ENCODE data around the gene FOXP2.
"Not testable (repeated sequence)": the region's sequence is repeated elsewhere in the genome, so short reads cannot be mapped to it uniquely, and the experiment has no call there.

FOXP2 gene

DNA sequence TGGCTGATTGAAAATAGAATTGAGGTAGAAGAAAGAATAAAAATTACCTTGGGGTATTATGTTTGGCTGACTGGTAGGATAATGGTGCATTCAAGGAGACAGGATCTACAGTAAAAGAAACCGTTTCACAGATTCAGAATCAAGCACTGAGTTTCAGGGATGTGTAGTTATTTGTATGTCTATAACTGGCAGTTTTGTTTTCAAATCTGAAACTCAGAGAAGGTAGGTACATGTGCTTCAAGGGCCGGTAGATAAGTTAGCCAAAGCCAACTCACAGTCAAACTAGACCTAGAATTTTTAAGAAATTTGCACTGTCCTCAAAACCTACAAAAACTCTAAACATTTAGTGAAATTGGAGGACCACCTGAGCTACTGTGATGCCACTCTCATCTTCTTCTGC is 191.5 kb downstream of the FOXP2 start:
- no peak for DNase-seq

DNA sequence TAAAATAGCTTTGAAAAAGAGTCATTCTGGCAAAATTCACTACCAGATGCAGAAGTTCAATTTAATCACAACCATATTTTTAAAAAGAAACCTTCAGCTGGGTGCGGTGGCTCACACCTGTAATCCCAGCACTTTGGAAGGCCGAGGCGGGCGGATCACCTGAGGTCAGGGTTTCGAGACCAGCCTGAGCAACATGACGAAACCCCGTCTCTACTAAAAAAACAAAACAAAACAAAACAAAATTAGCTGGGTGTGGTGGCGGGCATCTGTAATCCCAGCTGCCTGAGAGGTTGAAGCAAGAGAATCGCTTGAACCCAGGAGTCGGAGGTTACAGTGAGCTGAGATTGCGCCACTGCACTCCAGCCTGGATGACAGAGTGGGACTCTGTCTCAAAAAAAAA is 194.2 kb downstream of the FOXP2 start:
- DNase-seq = not testable (repeated sequence)

DNA sequence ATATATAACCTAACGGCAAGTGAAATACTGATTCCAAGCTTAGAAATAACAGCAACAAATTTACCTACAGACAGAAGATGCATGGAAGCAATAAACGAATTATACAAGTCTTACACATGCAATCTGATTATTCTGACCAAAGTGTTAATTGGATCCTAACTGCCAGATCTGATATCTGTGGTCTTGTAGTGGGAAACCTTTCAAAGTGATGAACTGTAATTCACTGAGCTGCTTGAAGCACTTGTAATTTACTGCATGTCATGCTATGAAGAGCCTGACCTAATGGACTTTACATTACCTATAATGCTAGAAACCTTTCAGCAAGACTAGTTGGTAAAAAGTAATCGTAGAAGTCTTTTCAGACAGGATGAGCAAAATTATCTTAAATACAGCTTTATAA is 205.6 kb downstream of the FOXP2 start:
- no peak for DNase-seq

DNA sequence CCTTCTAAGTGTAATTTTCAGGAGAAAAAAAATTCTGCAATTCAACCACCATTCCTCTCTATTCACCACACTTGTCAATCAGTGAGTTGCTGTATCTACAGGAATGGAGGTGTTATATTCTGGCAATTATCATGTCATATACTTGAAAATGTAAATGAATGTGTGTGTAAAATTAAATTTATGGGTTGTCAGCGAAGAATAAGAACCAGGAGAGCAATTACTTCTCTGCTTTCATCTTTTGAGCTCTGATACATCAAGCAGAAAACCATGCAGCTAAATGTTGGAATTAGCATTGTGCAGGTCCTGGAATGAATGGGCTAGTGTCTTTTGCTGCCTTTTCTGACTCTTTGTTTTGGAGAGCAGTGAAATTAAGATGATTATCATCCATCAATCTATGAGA is 207.6 kb downstream of the FOXP2 start:
- no peak for DNase-seq

DNA sequence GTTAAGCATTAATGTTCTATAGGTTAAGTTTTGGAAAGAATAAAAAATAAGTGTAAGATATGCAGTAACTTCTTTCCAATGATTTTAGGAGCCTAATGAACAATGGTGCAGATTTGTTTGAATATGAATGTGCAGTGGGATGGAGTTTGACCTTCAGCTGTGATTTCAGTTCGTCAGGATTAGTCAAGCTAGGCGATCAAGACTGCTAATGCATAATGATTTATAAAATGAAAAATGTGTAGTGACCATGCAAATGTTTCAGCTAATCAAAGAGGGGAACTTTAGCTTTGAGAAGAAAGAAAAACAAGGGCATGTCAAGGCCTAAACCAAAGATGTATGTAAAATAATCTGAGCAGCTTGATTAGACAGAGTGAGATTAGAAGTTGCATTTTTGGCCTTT is 208.5 kb downstream of the FOXP2 start:
- no peak for DNase-seq

DNA sequence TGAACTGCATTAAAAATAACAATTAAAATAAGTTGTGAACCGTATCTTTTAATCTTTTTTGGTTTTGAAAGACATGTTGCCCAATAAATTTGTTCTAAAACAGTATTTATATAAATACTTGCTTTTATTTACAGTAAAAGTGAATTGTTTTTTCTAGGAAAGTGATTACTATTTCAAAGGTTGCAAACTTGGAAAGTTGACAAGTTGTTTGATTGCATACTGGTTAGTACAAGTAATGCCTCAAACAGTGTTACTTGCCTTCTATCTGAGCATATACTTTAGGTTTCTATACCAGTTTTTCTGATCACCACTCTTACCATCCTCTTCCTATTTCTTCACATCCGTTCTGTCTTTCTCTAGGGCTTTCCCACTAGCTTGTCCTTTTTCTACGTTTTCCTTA is 212.6 kb downstream of the FOXP2 start:
- DNase-seq = no peak

DNA sequence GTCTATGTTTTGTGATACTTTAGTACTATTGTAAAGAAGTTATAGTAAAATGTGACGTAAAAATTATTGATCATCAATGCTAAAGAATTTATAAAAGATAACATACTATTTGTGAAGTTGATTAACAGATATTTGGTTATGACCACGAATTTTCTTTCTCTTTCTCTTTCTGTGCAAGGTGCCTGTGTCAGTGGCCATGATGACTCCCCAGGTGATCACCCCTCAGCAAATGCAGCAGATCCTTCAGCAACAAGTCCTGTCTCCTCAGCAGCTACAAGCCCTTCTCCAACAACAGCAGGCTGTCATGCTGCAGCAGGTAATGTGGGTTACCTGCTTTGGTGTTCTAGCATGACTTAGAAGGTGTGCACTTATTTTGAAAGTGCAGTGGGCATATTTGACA is 213.7 kb downstream of the FOXP2 start:
- no peak for DNase-seq

DNA sequence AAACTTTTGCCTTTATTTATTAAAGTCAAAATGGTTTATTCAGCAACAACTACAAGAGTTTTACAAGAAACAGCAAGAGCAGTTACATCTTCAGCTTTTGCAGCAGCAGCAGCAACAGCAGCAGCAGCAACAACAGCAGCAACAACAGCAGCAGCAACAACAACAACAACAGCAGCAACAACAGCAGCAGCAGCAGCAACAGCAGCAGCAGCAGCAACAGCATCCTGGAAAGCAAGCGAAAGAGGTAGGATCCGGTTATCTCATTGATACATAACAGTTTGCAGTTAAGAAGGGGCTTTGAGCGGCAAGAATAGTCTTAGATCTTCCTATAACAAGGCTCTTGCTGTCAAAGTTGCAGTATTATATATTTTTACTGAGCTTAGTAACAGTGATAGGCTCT is 215.1 kb downstream of the FOXP2 start:
- DNase-seq = no peak

DNA sequence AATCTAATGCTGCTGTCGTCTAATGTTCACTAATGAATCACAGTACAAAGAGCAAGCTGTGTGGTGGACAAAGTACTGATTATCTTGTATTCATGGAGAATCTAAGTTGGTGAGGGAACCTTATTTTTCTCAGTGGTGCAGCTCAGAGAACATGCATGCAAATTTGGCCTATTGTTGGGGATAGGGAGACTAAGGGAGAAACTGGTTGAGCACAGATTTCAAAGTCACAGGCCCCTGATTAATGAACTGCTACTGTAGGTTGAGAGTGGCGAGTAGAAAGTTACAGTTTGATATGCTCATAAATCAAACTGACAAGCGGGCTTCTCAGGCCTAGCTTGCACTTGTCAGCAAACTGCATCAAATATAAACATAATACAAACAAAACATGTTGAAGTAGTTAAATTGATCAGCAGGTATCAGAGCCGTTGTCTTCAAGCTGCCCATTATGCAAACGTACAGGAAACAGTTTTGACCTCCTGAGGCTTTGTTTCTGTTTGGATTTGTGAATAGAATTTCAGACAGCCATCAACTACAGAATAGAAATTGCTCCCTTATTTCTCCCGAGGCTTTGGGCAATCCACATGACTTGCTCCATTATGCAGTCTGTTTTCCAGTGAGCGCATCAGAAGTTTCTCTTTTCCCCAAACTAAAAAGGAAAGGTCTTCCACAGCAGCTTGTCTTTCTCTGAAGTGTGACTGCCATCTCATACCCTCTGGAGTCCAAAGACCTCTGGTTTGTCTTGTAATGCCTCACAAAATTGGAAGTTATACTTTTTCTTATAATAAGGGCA is 215.8 kb downstream of the FOXP2 start:
- no peak for DNase-seq

DNA sequence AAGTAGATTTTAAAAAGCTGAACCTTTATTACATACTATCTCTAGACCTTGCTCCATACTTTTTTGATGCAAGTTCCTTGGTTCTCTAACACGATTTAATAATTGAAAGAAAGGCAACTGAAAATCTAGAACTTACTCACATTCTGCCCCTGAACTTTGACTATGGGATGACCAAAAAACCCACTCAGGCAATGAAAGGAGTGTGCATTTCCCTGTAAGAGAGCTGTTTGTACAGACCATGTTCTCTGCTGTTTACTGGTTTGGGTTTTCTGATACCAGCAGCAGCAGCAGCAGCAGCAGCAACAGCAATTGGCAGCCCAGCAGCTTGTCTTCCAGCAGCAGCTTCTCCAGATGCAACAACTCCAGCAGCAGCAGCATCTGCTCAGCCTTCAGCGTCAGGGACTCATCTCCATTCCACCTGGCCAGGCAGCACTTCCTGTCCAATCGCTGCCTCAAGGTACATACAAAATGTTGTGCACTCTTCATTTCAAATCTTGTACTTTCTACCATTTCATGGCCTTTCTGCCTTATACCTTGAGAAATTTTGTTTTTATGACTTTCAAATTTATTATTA is 216.7 kb downstream of the FOXP2 start:
- DNase-seq = no peak

DNA sequence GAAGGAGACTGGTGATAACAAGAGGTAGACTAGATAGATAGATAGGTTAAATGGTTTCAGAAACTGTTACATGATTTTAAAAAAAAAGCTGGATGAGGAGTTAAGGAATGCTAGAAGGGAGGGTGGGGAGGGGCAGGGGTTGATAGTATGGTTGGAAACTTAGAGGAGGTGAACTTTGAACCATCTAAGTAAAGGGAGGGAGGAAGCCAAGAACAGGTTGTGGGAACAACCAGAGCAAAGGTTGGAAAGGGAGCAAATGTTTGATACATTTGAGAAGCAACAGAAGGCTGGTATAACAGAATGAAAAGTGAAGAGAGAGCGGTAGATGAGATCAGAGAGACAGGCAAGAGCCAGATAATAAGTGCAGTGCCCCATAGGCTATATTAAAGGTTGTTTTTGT is 224.8 kb downstream of the FOXP2 start:
- DNase-seq = no peak

DNA sequence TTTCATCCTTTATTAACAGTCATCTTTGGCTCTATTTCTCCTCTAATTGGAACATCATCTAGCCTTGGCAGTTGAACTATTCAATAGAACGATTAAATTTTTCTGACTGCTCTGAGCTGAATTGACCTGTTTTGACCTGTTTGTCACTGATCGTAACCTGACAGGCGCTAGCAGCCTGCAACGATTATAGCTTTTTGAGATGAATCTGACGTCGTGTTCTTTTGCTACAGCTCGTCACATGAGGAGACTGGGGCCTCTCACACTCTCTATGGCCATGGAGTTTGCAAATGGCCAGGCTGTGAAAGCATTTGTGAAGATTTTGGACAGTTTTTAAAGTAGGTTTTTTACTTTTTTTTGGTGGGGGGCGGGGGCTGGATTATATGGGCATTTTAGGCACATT is 229.8 kb downstream of the FOXP2 start:
- DNase-seq = no peak

DNA sequence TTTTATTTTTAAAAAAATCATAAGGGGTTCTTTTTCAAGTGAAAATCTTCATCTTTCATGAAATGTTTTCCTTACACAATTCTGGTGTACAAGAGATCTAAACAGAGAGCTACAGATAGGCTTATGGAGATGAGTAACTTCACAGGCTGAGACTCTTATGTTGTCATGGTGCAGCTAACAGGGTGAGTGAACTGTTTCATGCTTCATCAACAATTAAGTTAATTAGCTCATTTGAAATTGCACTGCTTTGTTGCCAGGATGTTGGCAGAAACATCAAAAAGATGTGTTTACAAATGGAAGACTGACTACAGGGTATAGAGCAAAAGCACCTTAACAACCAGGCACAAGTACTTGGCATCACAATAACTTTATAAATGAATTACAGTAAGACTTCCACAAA is 230.8 kb downstream of the FOXP2 start:
- peak; percentile 55 for DNase-seq

DNA sequence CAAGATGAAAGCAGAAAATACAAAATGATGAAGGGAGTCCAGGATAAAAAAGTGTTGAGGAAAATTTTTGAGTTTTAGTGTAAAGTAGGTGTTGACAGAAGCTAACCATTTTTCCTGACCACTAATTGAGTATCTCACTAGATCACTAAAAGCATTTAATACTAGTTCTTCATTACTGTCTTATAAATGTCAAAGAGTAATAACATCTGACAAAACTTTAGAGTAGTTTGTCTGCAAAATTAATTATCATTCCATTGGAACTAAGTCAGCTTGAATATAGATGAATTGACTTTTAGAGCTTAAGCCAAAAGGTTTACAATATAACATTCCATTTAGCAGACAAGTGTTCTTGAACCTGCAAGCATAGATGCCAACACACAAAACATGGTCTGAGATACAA is 232.9 kb downstream of the FOXP2 start:
- peak; percentile 47 for DNase-seq

DNA sequence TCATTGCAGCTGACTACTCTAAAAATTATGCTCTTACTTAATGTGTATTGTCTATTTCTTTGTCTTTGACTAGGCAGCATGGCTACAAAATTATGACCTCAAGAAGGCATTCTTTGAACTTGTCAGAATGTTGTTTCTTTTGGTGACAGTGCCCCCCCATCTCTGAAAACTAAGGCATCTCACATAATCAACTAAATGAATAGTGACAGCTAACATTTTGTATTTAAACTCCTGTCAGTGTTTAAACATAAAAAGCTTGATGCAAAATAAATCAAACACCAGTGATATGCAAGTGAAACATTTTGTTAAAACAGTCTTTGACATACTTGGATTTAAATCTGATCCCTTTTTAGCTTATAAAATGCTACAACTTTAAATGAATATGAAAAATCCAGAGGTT is 233.5 kb downstream of the FOXP2 start:
- no peak for DNase-seq

DNA sequence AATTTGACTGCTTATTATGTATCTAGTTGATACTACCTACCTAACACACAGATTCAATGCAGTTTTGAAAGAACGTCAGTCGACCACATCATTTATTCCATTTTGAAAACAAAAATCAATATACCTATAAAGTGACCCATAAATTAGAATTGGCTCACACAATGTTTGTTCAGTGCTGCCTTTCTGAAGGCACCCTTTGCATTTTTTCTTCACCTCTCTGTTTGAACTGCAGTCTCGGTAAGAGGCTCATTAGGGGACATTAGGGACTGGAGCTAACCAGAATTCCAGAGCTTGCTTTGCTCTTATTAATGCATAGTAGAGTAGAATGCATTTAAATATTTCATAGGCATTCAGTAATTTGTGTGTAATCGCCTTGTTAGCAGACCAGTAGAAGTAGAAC is 234.1 kb downstream of the FOXP2 start:
- DNase-seq = no peak

DNA sequence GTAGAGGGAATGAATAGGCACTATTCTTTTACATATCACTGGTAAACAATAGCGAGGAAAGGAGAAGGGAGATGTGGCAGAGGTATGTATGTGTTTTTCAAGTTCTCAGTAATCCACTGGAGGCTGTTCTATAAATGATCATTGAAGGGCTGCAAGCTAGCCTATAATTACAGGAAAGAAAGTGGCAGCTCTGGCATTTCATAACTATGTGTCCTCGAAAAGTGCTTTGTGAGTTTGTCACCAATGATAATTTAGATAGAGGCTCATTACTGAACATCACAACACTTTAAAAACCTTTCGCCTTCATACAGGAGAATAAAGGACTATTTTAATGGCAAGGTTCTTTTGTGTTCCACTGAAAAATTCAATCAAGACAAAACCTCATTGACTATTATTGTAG is 235.1 kb downstream of the FOXP2 start:
- DNase-seq = no peak

DNA sequence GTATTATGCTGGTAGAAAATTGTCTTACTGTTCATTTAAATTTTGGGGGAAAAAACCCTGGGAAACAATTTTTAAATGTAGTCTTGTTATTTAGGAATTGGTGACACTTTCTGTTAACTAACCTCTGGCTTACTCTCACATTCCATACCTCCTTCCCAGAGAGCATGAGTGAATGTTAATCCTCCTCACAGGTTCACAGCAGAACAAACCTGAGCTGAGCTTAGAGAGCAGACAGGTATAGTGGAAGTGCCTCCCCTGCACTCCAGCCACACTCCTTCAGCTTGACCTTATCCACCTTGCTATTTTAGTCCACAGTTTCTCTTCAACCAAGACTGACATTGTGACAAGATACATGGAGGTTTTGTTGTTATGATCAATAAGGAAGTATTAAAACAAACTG is 235.9 kb downstream of the FOXP2 start:
- no peak for DNase-seq

DNA sequence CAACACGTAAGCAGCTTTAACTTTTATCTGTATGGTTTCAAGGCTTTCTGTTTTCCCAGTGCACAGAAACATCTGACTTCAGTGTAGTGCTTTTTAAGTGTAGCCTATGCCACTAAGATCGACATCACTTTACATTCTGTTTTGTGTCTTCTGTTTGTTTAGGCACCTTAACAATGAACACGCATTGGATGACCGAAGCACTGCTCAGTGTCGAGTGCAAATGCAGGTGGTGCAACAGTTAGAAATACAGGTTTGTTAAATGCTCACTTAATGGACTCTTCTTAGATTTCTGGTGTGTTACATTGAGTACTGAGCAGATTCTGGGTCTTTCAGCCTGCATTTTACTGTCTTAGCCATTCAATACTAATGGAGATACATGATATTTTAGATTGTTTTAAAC is 237.4 kb downstream of the FOXP2 start:
- DNase-seq = no peak

DNA sequence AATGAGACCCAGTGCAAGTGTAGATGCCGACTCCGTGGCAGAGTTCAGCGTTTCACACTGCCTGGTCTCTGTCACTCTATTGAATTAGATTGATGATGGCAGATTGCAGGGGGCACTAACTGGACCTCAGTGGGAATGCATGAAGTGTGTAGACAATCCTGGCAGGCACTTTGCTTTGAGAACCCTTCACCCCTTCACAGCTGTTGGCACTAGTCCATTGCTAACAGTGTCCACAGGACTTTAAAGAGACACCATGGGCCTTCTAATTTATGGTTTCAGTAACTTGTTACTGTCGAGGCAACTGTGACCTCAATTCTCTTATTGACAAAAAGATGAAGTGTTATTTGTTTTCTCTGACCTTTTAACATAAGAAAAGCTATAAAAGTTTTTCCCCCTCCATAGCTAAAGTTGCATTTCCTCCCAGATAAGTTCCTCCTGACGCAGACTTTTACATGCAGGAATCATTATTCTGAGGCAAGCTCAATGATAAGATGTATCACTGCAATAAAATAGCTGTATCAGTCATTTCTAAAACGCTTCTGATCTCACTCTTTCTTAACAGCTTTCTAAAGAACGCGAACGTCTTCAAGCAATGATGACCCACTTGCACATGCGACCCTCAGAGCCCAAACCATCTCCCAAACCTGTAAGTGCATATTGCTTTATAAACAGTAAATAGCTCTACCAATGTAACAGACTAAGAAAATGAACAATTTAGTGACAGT is 238.9 kb downstream of the FOXP2 start:
- peak; percentile 63 for DNase-seq

DNA sequence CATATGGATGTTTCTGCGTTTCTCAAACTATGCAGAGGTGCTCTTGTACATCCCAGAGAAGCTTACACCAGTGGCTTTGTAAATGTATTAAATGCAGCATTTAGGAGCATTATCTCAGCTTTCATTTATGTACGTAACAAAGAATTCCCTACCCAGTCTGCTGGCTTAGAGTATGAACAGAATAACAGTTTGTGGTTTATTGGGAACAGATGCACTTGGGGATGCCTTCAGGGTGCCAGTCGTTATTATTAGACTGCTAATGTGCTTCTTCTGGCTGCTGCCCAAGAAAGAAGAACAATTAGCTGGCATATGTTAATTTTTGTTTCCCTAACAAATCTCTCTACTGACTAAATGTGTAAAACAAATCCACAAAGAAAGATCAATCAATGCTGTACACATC is 241.9 kb downstream of the FOXP2 start:
- DNase-seq = peak; percentile 38

DNA sequence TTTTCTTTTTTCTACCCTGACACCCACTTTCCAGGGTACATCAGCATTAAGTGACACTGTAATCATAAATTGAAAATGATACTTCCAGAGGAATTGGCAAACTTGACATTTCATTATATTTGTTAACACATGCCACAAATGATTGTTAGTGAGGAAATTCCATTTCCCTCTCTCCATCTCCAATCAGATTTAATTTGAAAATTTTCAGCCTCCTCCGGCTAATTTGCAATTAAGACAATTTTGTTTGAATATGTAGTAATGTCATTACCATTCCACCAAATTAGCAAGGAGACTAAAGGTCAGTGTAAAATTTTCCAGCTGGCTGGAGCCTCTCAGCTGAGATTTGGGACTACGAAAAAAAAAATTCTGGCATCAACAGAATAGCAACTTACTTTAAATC is 242.7 kb downstream of the FOXP2 start:
- no peak for DNase-seq

DNA sequence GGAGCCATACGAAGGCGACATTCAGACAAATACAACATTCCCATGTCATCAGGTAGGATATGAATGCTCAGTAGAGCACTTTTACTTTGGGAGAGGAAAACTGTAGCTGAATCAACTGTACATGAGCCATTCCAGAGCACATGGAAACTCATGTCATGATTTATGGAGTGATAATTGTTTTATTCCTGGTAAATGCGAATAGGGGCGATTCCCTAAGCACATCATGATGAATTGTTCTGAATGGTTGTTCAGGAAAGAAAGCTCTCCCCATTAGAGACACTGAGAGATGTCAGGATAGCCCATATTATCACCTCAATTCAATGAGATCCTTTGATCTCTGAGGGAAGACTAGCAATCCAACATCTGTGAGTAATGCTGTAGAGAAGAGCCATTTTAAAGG is 243.6 kb downstream of the FOXP2 start:
- DNase-seq = no peak

DNA sequence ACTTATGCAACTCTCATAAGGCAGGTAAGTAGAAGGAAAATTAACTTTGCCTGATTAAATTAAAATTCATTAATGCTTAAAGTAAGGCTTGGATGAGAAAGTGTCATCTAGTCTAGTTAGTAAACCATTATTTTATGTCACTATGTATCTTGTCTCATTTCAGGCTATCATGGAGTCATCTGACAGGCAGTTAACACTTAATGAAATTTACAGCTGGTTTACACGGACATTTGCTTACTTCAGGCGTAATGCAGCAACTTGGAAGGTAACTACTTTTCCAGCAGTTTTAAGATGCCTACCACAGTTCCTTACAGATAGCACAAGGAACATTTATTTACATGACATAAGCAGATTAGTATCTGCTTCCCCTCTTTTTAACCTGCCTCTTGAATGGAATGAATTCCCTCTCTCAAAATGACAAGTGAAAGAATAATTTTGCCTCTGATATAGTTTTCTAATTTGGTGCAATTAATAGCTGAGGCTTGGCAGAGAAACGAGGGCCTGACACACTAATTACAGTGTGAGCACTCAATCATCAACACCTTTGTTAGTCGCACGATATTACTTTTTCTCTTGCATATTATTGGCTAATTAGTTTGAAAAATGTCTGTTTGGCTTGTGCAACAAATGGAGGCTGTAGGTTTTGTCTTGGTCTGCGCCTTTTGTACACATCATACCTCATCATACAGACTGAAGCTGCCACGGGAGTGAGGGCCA is 245.0 kb downstream of the FOXP2 start:
- DNase-seq = no peak

Data from DMS79 (cell line).